K562 (cell line): ENCODE measurements around the gene UBE2M. TPM values are rescaled to one million over a fixed set of nuclear protein-coding genes. Genes with fewer than 3 reads are reported as not detected.

Source experiments
- ARNT ChIP-seq, 2 experiments: fragments of 450-650 bp; IDR thresholded peaks; 2 replicates each; pipeline ENCODE4 v1.6.1; 2016; ENCODE audit warnings: mild to moderate bottlenecking in 1 of 2
- CHD2 ChIP-seq: IDR thresholded peaks from 2 replicates; pipeline ENCODE4 v1.6.1; 2011; ENCODE audit warnings: low read depth, low read length
- CTBP1 ChIP-seq: fragments of 450-650 bp; IDR thresholded peaks from 2 replicates; pipeline ENCODE4 v1.6.1; 2016; ENCODE audit warnings: borderline replicate concordance
- ETV1 ChIP-seq: fragments of 450-650 bp; conservative IDR thresholded peaks from 2 replicates; pipeline ENCODE4 v1.6.1; 2016; ENCODE audit warnings: missing genetic modification characterization, control low read depth, low read depth, missing compliant biosample characterization
- FOXK2 ChIP-seq, 2 experiments: fragments of 450-650 bp; IDR thresholded peaks in 1 of 2; conservative IDR thresholded peaks in 1 of 2; 2 replicates each; pipeline ENCODE4 v1.6.1; 2016; ENCODE audit warnings: low read depth in 2 of 2, mild to moderate bottlenecking in 1 of 2
- HBP1 ChIP-seq: fragments of 450-650 bp; formaldehyde crosslinking; IDR thresholded peaks from 2 replicates; pipeline ENCODE4 v1.4.0; 2022; ENCODE audit warnings: missing genetic modification characterization
- L3MBTL2 ChIP-seq: fragments of 450-650 bp; IDR thresholded peaks from 2 replicates; pipeline ENCODE4 v1.6.1; 2016; ENCODE audit warnings: mild to moderate bottlenecking, moderate library complexity
- NEUROD1 ChIP-seq: fragments of 150-350 bp; IDR thresholded peaks from 2 replicates; pipeline ENCODE4 v1.6.1; 2014; ENCODE audit warnings: borderline replicate concordance, low read length, low read depth; ENCODE audit not compliant: partially characterized antibody
- NR2F6 ChIP-seq: fragments of 450-650 bp; formaldehyde crosslinking; IDR thresholded peaks from 2 replicates; pipeline ENCODE4 v1.4.0; 2020; ENCODE audit warnings: mild to moderate bottlenecking
- NR4A1 ChIP-seq, 2 experiments: fragments of 250-450 bp in 1 of 2; fragments of 450-650 bp in 1 of 2; sonication (Bioruptor Pico) in 1 of 2; IDR thresholded peaks; 2 replicates each; pipeline versions ENCODE4 v1.4.0 to v1.6.1; 2016 to 2020; ENCODE audit warnings: mild to moderate bottlenecking in 2 of 2, missing compliant biosample characterization in 1 of 2, missing genetic modification characterization in 1 of 2, moderate library complexity in 1 of 2
- RB1 ChIP-seq: fragments of 450-650 bp; IDR thresholded peaks from 2 replicates; pipeline ENCODE4 v1.6.1; 2017; ENCODE audit warnings: low read depth, mild to moderate bottlenecking
- SETDB1 ChIP-seq: IDR thresholded peaks from one replicate; pipeline ENCODE4 v1.6.1; 2012; ENCODE audit warnings: low read length, control low read depth, inconsistent platforms
- TRIM25 ChIP-seq: fragments of 450-650 bp; IDR thresholded peaks from 2 replicates; pipeline ENCODE4 v1.7.0; 2016; ENCODE audit warnings: borderline replicate concordance
- ZNF197 ChIP-seq: fragments of 200-800 bp; sonication (Bioruptor generic); IDR thresholded peaks from 2 replicates; pipeline ENCODE4 v1.6.1; 2016; ENCODE audit warnings: low read depth, missing genetic modification characterization, missing compliant biosample characterization
- ZNF584 ChIP-seq: fragments of 200-800 bp; sonication (Bioruptor generic); IDR thresholded peaks from 2 replicates; pipeline ENCODE4 v1.6.1; 2016; ENCODE audit warnings: low read depth, mild to moderate bottlenecking, missing genetic modification characterization, missing compliant biosample characterization
- polyA plus RNA-seq, 8 experiments: library from polyadenylated mRNA; depleted of rRNA in 4 of 8; stranded (reverse) in 5 of 8; unstranded in 3 of 8; fragments of >200 nt; fragmentation: Nextera tagmentation in 2 of 8; fragmentation: Illumina TruSeq in 1 of 8; extraction: Ambion mirVana in 2 of 8; extraction: Trizol in 1 of 8; gene quantifications; 2 replicates each; pipeline versions ENCODE4 v1.2.1 to v1.2.3, GENCODE V29; 2011 to 2014; ENCODE audit warnings: inconsistent platforms in 1 of 8, missing spikeins in 1 of 8
- total RNA-seq, 7 experiments: library from RNA; depleted of rRNA in 6 of 7; stranded (reverse); fragments of >200 nt in 6 of 7; fragmentation: Illumina TruSeq in 2 of 7; extraction: Trizol in 2 of 7; gene quantifications; 2 replicates each; pipeline versions ENCODE4 v1.2.1 to v1.2.3, GENCODE V29; 2011 to 2021; ENCODE audit warnings: low replicate concordance in 1 of 7
- TF ChIP-seq, protein P1 (sequence below): sonication (generic); formaldehyde crosslinking; IDR thresholded peaks from 2 replicates; pipeline ENCODE4 v1.8.0; 2022; ENCODE audit warnings: mild to moderate bottlenecking, missing genetic modification reagents
- TF ChIP-seq, protein P2 (sequence below): fragments of 450-650 bp; IDR thresholded peaks from 2 replicates; pipeline ENCODE4 v1.6.1; 2016; ENCODE audit warnings: borderline replicate concordance

UBE2M gene
- total and polyA plus RNA-seq, 9 of the 15 experiments (the other 6 are each of a cell fraction or from before 2014, with no cell fraction given) = 0.92 to 163 (median 85.7) TPM

GRCh38 chr19:58519087-58519354 lies 39.4 kb downstream of the UBE2M start (continued):
- no peak for TF ChIP-seq TRIM25
- 0 out of 2 replicates have a peak, but pooled peaks have one; percentile 21 for TF ChIP-seq RB1
- TF ChIP-seq CTBP1 = no peak
- no peak for TF ChIP-seq HBP1 (CRISPR knock-in tag)
- peak; percentile 12 for TF ChIP-seq NEUROD1
- TF ChIP-seq ZNF197 (CRISPR knock-in tag) = 0 out of 2 replicates have a peak, but pooled peaks have one; percentile 2
- TF ChIP-seq L3MBTL2 = peak; percentile 57; the same call in 1 of the 2 replicates
- TF ChIP-seq NR2F6 = no peak
- TF ChIP-seq, protein P1, sequence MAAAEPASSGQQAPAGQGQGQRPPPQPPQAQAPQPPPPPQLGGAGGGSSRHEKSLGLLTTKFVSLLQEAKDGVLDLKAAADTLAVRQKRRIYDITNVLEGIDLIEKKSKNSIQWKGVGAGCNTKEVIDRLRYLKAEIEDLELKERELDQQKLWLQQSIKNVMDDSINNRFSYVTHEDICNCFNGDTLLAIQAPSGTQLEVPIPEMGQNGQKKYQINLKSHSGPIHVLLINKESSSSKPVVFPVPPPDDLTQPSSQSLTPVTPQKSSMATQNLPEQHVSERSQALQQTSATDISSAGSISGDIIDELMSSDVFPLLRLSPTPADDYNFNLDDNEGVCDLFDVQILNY (CRISPR knock-in tag) = no peak
- TF ChIP-seq ZNF584 (CRISPR knock-in tag) = no peak
- TF ChIP-seq ARNT (IDR thresholded peaks at IDR 0.05) = no peak
- 0 out of 4 replicates have a peak, but pooled peaks of 1 of the 2 experiments have one; percentile 17 for TF ChIP-seq FOXK2 (conservative IDR thresholded peaks at IDR 0.05 in 1 of 2, IDR thresholded peaks at IDR 0.05 in 1 of 2; ENCODE audit: low read depth in 2 of 2)
- TF ChIP-seq ETV1 = peak; percentile 77
- no peak; the same call in 1 of the 2 replicates for TF ChIP-seq NR4A1 (CRISPR knock-in tag; IDR thresholded peaks at IDR 0.05)
- no peak for TF ChIP-seq NR4A1 (tag; IDR thresholded peaks at IDR 0.05)
- TF ChIP-seq CHD2 = 0 out of 2 replicates have a peak, but pooled peaks have one; percentile 4
- TF ChIP-seq SETDB1 = no peak
- TF ChIP-seq, protein P2, sequence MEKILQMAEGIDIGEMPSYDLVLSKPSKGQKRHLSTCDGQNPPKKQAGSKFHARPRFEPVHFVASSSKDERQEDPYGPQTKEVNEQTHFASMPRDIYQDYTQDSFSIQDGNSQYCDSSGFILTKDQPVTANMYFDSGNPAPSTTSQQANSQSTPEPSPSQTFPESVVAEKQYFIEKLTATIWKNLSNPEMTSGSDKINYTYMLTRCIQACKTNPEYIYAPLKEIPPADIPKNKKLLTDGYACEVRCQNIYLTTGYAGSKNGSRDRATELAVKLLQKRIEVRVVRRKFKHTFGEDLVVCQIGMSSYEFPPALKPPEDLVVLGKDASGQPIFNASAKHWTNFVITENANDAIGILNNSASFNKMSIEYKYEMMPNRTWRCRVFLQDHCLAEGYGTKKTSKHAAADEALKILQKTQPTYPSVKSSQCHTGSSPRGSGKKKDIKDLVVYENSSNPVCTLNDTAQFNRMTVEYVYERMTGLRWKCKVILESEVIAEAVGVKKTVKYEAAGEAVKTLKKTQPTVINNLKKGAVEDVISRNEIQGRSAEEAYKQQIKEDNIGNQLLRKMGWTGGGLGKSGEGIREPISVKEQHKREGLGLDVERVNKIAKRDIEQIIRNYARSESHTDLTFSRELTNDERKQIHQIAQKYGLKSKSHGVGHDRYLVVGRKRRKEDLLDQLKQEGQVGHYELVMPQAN = peak; percentile 16; the same call in 1 of the 2 replicates
